GM23338 (cell line): ENCODE results near the gene L2HGDH.
"Not testable (repeated sequence)": the region's sequence is repeated elsewhere in the genome, so short reads cannot be mapped to it uniquely, and the experiment has no call there.

Source experiments
- CREB1 ChIP-seq: fragments of 250-450 bp; sonication (Bioruptor Pico); IDR thresholded peaks from 2 replicates; pipeline ENCODE4 v1.5.0; 2020; ENCODE audit warnings: low read depth, mild to moderate bottlenecking, moderate library complexity
- NANOG ChIP-seq: IDR thresholded peaks from 2 replicates; pipeline ENCODE4 v1.6.1; 2016; ENCODE audit warnings: antibody characterized with exemption, borderline replicate concordance
- REST ChIP-seq: IDR thresholded peaks from one replicate; pipeline ENCODE4 v1.6.1; 2018; ENCODE audit warnings: antibody characterized with exemption; ENCODE audit not compliant: unreplicated experiment
- TF ChIP-seq, protein P1 (sequence below), 2 experiments: fragments of 200-600 bp in 1 of 2; sonication (generic) in 1 of 2; conservative IDR thresholded peaks; 2 replicates each; pipeline versions ENCODE4 v1.5.1 to v1.6.1; 2016 to 2017; ENCODE audit warnings: antibody characterized with exemption in 2 of 2, low read depth in 2 of 2, mild to moderate bottlenecking in 2 of 2, moderate library complexity in 1 of 2

DNA sequence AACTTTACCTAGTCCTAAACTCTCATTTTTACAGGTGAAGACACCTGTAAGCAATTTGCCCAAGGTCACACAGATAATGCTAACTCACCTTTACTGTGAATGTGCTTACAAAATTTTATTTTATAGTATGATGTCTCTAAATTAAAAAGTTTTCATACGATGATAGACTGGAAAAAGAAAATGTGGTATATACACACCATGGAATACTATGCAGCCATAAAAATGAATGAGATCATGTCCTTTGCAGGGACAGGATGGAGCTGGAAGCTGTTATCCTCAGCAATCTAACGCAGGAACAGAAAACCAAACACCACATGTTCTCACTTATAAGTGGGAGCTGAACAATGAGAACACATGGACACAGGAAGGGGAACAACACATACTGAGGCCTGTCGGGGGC is 44.3 kb upstream of the L2HGDH start:
- TF ChIP-seq, protein P1, sequence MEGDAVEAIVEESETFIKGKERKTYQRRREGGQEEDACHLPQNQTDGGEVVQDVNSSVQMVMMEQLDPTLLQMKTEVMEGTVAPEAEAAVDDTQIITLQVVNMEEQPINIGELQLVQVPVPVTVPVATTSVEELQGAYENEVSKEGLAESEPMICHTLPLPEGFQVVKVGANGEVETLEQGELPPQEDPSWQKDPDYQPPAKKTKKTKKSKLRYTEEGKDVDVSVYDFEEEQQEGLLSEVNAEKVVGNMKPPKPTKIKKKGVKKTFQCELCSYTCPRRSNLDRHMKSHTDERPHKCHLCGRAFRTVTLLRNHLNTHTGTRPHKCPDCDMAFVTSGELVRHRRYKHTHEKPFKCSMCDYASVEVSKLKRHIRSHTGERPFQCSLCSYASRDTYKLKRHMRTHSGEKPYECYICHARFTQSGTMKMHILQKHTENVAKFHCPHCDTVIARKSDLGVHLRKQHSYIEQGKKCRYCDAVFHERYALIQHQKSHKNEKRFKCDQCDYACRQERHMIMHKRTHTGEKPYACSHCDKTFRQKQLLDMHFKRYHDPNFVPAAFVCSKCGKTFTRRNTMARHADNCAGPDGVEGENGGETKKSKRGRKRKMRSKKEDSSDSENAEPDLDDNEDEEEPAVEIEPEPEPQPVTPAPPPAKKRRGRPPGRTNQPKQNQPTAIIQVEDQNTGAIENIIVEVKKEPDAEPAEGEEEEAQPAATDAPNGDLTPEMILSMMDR (conservative IDR thresholded peaks at IDR 0.05; ENCODE audit: low read depth in 2 of 2), result not testable (repeated sequence)
- not testable (repeated sequence) for TF ChIP-seq REST; CREB1 (CRISPR knock-in tag); NANOG
